H9 (cell line): ENCODE measurements around the gene CAMK2N1. TPM values are rescaled to one million over a fixed set of nuclear protein-coding genes. Genes with fewer than 3 reads are reported as not detected.

Source experiments
- DNase-seq: peaks from one replicate; pipeline ENCODE4 v3.0.0-alpha.2; 2017
- H2AFZ ChIP-seq: one replicate; pipeline ENCODE4 v1.6.1; 2013; ENCODE audit warnings: mild to moderate bottlenecking, low read length, control low read depth, moderate library complexity
- H2AK5ac ChIP-seq: 2 replicates; pipeline ENCODE4 v1.6.1; 2013; ENCODE audit warnings: low read length, control low read depth, mixed read lengths; ENCODE audit not compliant: insufficient read length
- H2BK120ac ChIP-seq: one replicate; pipeline ENCODE4 v1.6.1; 2013; ENCODE audit warnings: low read depth, mild to moderate bottlenecking, low read length, control low read depth, inconsistent platforms; ENCODE audit not compliant: poor library complexity, severe bottlenecking
- H2BK12ac ChIP-seq: 2 replicates; pipeline ENCODE4 v1.6.1; 2013; ENCODE audit warnings: low read length, control low read depth, mixed read lengths, low read depth; ENCODE audit not compliant: insufficient read length
- H2BK15ac ChIP-seq: 2 replicates; pipeline ENCODE4 v1.6.1; 2013; ENCODE audit warnings: low read depth, low read length, control low read depth
- H2BK20ac ChIP-seq: one replicate; pipeline ENCODE4 v1.6.1; 2013; ENCODE audit warnings: low read depth, mild to moderate bottlenecking, low read length, control low read depth, inconsistent platforms; ENCODE audit not compliant: poor library complexity, severe bottlenecking
- H2BK5ac ChIP-seq: 2 replicates; pipeline ENCODE4 v1.6.1; 2013; ENCODE audit warnings: low read length, control low read depth, mixed read lengths; ENCODE audit not compliant: insufficient read length
- H3K14ac ChIP-seq: 2 replicates; pipeline ENCODE4 v1.6.1; 2013; ENCODE audit warnings: low read length, control low read depth; ENCODE audit not compliant: insufficient read depth
- H3K18ac ChIP-seq: 2 replicates; pipeline ENCODE4 v1.6.1; 2013; ENCODE audit warnings: low read depth, mild to moderate bottlenecking, mixed read lengths, low read length, control low read depth; ENCODE audit not compliant: insufficient read length
- H3K23ac ChIP-seq: 2 replicates; pipeline ENCODE4 v1.6.1; 2013; ENCODE audit warnings: low read length, control low read depth, mixed read lengths, low read depth; ENCODE audit not compliant: insufficient read length
- H3K23me2 ChIP-seq: 2 replicates; pipeline ENCODE4 v1.6.1; 2013; ENCODE audit warnings: low read depth, mild to moderate bottlenecking, mixed read lengths, low read length, control low read depth; ENCODE audit not compliant: insufficient read length, poor library complexity, severe bottlenecking
- H3K27ac ChIP-seq: 2 replicates; pipeline ENCODE4 v1.5.1; 2013; ENCODE audit warnings: low read length, control low read depth, mixed read lengths, low read depth; ENCODE audit not compliant: insufficient read length
- H3K27me3 ChIP-seq: 2 replicates; pipeline ENCODE4 v1.6.1; 2013; ENCODE audit warnings: low read length, control low read depth, inconsistent platforms; ENCODE audit not compliant: insufficient read depth
- H3K4ac ChIP-seq: 2 replicates; pipeline ENCODE4 v1.6.1; 2013; ENCODE audit warnings: low read depth, mild to moderate bottlenecking, control low read depth, inconsistent platforms, low read length, moderate library complexity
- H3K4me1 ChIP-seq: 2 replicates; pipeline ENCODE4 v1.6.1; 2013; ENCODE audit warnings: low read length, control low read depth, inconsistent platforms; ENCODE audit not compliant: insufficient read depth
- H3K4me2 ChIP-seq: 2 replicates; pipeline ENCODE4 v1.6.1; 2013; ENCODE audit warnings: low read length, control low read depth, mixed read lengths; ENCODE audit not compliant: insufficient read length, insufficient read depth
- H3K56ac ChIP-seq: 2 replicates; pipeline ENCODE4 v1.6.1; 2013; ENCODE audit warnings: low read depth, mild to moderate bottlenecking, mixed read lengths, low read length, control low read depth; ENCODE audit not compliant: insufficient read length
- H3K79me1 ChIP-seq: 2 replicates; pipeline ENCODE4 v1.6.1; 2013; ENCODE audit warnings: low read depth, mild to moderate bottlenecking, moderate library complexity, low read length, control low read depth, inconsistent platforms; ENCODE audit not compliant: insufficient read depth, poor library complexity, severe bottlenecking
- H3K79me2 ChIP-seq: 2 replicates; pipeline ENCODE4 v1.6.1; 2013; ENCODE audit warnings: low read length, control low read depth, inconsistent platforms; ENCODE audit not compliant: insufficient read depth
- H3K9ac ChIP-seq: 2 replicates; pipeline ENCODE4 v1.6.1; 2013; ENCODE audit warnings: low read length, control low read depth, mixed read lengths; ENCODE audit not compliant: insufficient read length; ENCODE audit errors: extremely low read depth
- H3K9me3 ChIP-seq: one replicate; pipeline ENCODE4 v1.6.1; 2013; ENCODE audit warnings: low read depth, low read length, inconsistent platforms; ENCODE audit not compliant: control insufficient read depth
- H3T11ph ChIP-seq: one replicate; pipeline ENCODE4 v1.6.1; 2013; ENCODE audit warnings: mild to moderate bottlenecking, low read length, control low read depth, inconsistent platforms
- H4K20me1 ChIP-seq: one replicate; pipeline ENCODE4 v1.6.1; 2013; ENCODE audit not compliant: control insufficient read depth, insufficient read length, insufficient read depth
- H4K5ac ChIP-seq: 2 replicates; pipeline ENCODE4 v1.6.1; 2013; ENCODE audit warnings: low read depth, mild to moderate bottlenecking, mixed read lengths, low read length, control low read depth; ENCODE audit not compliant: insufficient read length
- H4K8ac ChIP-seq: replicated peaks from 2 replicates; pipeline ENCODE4 v1.6.1; 2013; ENCODE audit warnings: low read length, control low read depth, mixed read lengths, low read depth; ENCODE audit not compliant: insufficient read length
- H4K91ac ChIP-seq: 2 replicates; pipeline ENCODE4 v1.6.1; 2013; ENCODE audit warnings: low read depth, mild to moderate bottlenecking, moderate library complexity, mixed read lengths, low read length, control low read depth; ENCODE audit not compliant: insufficient read length
- H3K27ac Mint-ChIP-seq, 3 experiments: 2 replicates in 2 of 3; 3 replicates in 1 of 3; pipeline ENCODE4 v1.8.0; 2020 to 2021; ENCODE audit warnings: mixed read lengths in 3 of 3, mild to moderate bottlenecking in 1 of 3, moderate library complexity in 1 of 3
- H3K27me3 Mint-ChIP-seq: 2 replicates; pipeline ENCODE4 v1.8.0; 2021; ENCODE audit warnings: low read depth, mild to moderate bottlenecking, moderate library complexity, mixed read lengths
- H3K36me3 Mint-ChIP-seq, 3 experiments: 2 replicates in 2 of 3; 3 replicates in 1 of 3; pipeline ENCODE4 v1.8.0; 2020 to 2021; ENCODE audit warnings: low read depth in 3 of 3, mixed read lengths in 3 of 3; ENCODE audit not compliant: insufficient read depth in 1 of 3
- H3K4me1 Mint-ChIP-seq, 2 experiments: 2 replicates each; pipeline ENCODE4 v1.8.0; 2020; ENCODE audit warnings: mixed read lengths in 2 of 2
- H3K4me3 Mint-ChIP-seq, 2 experiments: 2 replicates in 1 of 2; 3 replicates in 1 of 2; pipeline ENCODE4 v1.8.0; 2020 to 2021; ENCODE audit warnings: mild to moderate bottlenecking in 2 of 2, mixed read lengths in 2 of 2, moderate library complexity in 1 of 2
- H3K9me3 Mint-ChIP-seq, 2 experiments: 2 replicates in 1 of 2; 3 replicates in 1 of 2; pipeline ENCODE4 v1.8.0; 2020; ENCODE audit warnings: mild to moderate bottlenecking in 2 of 2, mixed read lengths in 2 of 2, moderate library complexity in 1 of 2
- WGBS: extraction: QIAGEN DNeasy Blood & Tissue Kit; methylation state at CpG from one replicate; pipeline ENCODE4 v1.1.7; 2013; ENCODE audit warnings: missing lambda C conversion rate, low lambda C conversion rate, mixed read lengths; ENCODE audit not compliant: insufficient read length; ENCODE audit errors: extremely low coverage; 5-methylcytosine and 5-hydroxymethylcytosine counted together
- total RNA-seq: library from RNA; stranded (reverse); gene quantifications from 2 replicates; pipeline ENCODE4 v1.2.1, GENCODE V29; 2021
- TF ChIP-seq, protein P1 (sequence below): fragments of 200-600 bp; sonication (generic); conservative IDR thresholded peaks from 3 replicates; pipeline ENCODE4 v1.8.0; 2021; ENCODE audit warnings: antibody characterized with exemption, mild to moderate bottlenecking

The CAMK2N1 gene
- total RNA-seq, 1 experiment from 2014 or later: 1.2 TPM

GRCh38 chr1:20443703-20444586 lies 42.1 kb downstream of the CAMK2N1 start:
- TF ChIP-seq, protein P1, sequence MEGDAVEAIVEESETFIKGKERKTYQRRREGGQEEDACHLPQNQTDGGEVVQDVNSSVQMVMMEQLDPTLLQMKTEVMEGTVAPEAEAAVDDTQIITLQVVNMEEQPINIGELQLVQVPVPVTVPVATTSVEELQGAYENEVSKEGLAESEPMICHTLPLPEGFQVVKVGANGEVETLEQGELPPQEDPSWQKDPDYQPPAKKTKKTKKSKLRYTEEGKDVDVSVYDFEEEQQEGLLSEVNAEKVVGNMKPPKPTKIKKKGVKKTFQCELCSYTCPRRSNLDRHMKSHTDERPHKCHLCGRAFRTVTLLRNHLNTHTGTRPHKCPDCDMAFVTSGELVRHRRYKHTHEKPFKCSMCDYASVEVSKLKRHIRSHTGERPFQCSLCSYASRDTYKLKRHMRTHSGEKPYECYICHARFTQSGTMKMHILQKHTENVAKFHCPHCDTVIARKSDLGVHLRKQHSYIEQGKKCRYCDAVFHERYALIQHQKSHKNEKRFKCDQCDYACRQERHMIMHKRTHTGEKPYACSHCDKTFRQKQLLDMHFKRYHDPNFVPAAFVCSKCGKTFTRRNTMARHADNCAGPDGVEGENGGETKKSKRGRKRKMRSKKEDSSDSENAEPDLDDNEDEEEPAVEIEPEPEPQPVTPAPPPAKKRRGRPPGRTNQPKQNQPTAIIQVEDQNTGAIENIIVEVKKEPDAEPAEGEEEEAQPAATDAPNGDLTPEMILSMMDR: no peak
- Histone ChIP-seq H2BK20ac (no peak overlapping the region), H3K23ac (no peak overlapping the region), H3K56ac (no peak overlapping the region), H3K27ac (no peak overlapping the region), H2BK5ac (no peak overlapping the region), H3K79me2 (no peaks in the 10 kb centered on the region), H3K27me3 (no peaks in the 10 kb centered on the region), H3K18ac (no peak overlapping the region), H3K23me2 (no peaks in the 10 kb centered on the region), H3K4ac (no peak overlapping the region), H4K8ac (no peak overlapping the region), H3K4me1 (no peaks in the 10 kb centered on the region), H3K4me2 (no peak overlapping the region), H3K9me3 (no peaks in the 10 kb centered on the region), H2BK15ac (no peak overlapping the region), H3T11ph (no peak overlapping the region), H2AK5ac (no peak overlapping the region), H3K9ac (no peak overlapping the region), H2BK120ac (no peak overlapping the region), H4K20me1 (no peaks in the 10 kb centered on the region), H4K5ac (no peak overlapping the region), H3K14ac (no peak overlapping the region), H2AFZ (no peak overlapping the region), H3K79me1 (no peaks in the 10 kb centered on the region), H2BK12ac (no peak overlapping the region), H4K91ac (no peak overlapping the region)
- Mint-ChIP-seq H3K27ac (no peak overlapping the region), H3K36me3 (no peaks in the 10 kb centered on the region), H3K9me3 (no peaks in the 10 kb centered on the region), H3K4me1 (peaks cover 12 to 24% of the 10 kb centered on the region in 2 experiments), H3K4me3 (no peak overlapping the region), H3K27me3 (peaks cover 23% of the 10 kb centered on the region)
- no peak for DNase-seq
- WGBS: no CpG with 5 or more reads among the region's 11 CpGs
